ENCODE results near the gene PTPA. TPM values are rescaled to one million over a fixed set of nuclear protein-coding genes. Genes with fewer than 3 reads are reported as not detected.

PTPA gene
- total and polyA plus RNA-seq, 2 donors (not counting 1 experiment from before 2014, with no cell fraction given), result 190 to 203 TPM

- no peaks in the 10 kb centered on the region for H3K9me3 ChIP-seq (ENCODE audit: control insufficient read depth, insufficient read depth, low read depth, low read length)
- H3K27me3 ChIP-seq (ENCODE audit: control insufficient read depth, insufficient read depth, low read length), result no peaks in the 10 kb centered on the region
- H3K4me1 ChIP-seq (ENCODE audit: control insufficient read depth, extremely low read depth, insufficient read depth, low read length), result peaks cover 12% of the 10 kb centered on the region
- H2AFZ ChIP-seq (ENCODE audit: low read length), result no peak overlapping the region
- H3K79me2 ChIP-seq (ENCODE audit: control insufficient read depth, insufficient read depth, low read length), result peaks cover under 1% of the 10 kb centered on the region
- no peak for DNase-seq (ENCODE audit: low read depth in 2 of 2)
- H3K27ac ChIP-seq (ENCODE audit: insufficient read depth, low read length), result no peak overlapping the region
- H4K20me1 ChIP-seq (ENCODE audit: control insufficient read depth, extremely low read depth, insufficient read depth, low read length), result no peaks in the 10 kb centered on the region
- H3K4me3 ChIP-seq (replicated peaks in 1 of 4; ENCODE audit: control extremely low read depth in 1 of 4, insufficient read depth in 1 of 4, low read depth in 3 of 4, low read length in 4 of 4), result no peak overlapping the region
- peaks cover 13% of the 10 kb centered on the region for H3K36me3 ChIP-seq (ENCODE audit: control insufficient read depth, insufficient read depth, low read length)
- H3K4me2 ChIP-seq (ENCODE audit: extremely low read depth, insufficient read depth, low read length), result no peak overlapping the region
- TF ChIP-seq EZH2 (IDR thresholded peaks at IDR 0.05; ENCODE audit: low read length, missing control alignments) (no peak), CTCF (conservative IDR thresholded peaks at IDR 0.05 in 1 of 2, IDR thresholded peaks at IDR 0.05 in 1 of 2; ENCODE audit: low read depth in 1 of 2, low read length in 2 of 2) (no peak)
- no peak overlapping the region for H3K9ac ChIP-seq (ENCODE audit: insufficient read depth, low read length)
Measured at GRCh38 chr9:129124506-129125069, 13.4 kb downstream of the PTPA start.

GRCh38 chr9:129125478-129125877 is 14.3 kb downstream of the PTPA start:
- Histone ChIP-seq H2AFZ (ENCODE audit: low read length) (no peak overlapping the region), H3K36me3 (ENCODE audit: control insufficient read depth, insufficient read depth, low read length) (peaks cover 13% of the 10 kb centered on the region), H3K4me3 (replicated peaks in 1 of 4; ENCODE audit: control extremely low read depth in 1 of 4, insufficient read depth in 1 of 4, low read depth in 3 of 4, low read length in 4 of 4) (no peak overlapping the region), H3K27me3 (ENCODE audit: control insufficient read depth, insufficient read depth, low read length) (no peaks in the 10 kb centered on the region), H4K20me1 (ENCODE audit: control insufficient read depth, extremely low read depth, insufficient read depth, low read length) (no peaks in the 10 kb centered on the region), H3K9me3 (ENCODE audit: control insufficient read depth, insufficient read depth, low read depth, low read length) (no peaks in the 10 kb centered on the region), H3K27ac (ENCODE audit: insufficient read depth, low read length) (no peak overlapping the region), H3K4me1 (ENCODE audit: control insufficient read depth, extremely low read depth, insufficient read depth, low read length) (peaks cover 12% of the 10 kb centered on the region), H3K9ac (ENCODE audit: insufficient read depth, low read length) (no peak overlapping the region), H3K79me2 (ENCODE audit: control insufficient read depth, insufficient read depth, low read length) (no peaks in the 10 kb centered on the region), H3K4me2 (ENCODE audit: extremely low read depth, insufficient read depth, low read length) (no peak overlapping the region)
- TF ChIP-seq CTCF (conservative IDR thresholded peaks at IDR 0.05 in 1 of 2, IDR thresholded peaks at IDR 0.05 in 1 of 2; ENCODE audit: low read depth in 1 of 2, low read length in 2 of 2) (no peak), EZH2 (IDR thresholded peaks at IDR 0.05; ENCODE audit: low read length, missing control alignments) (no peak)
- peak; percentile 90 to 93 for DNase-seq (ENCODE audit: low read depth in 2 of 2)

GRCh38 chr9:129126749-129127618 is 15.8 kb downstream of the PTPA start:
- Histone ChIP-seq H3K27ac (ENCODE audit: insufficient read depth, low read length) (no peak overlapping the region), H4K20me1 (ENCODE audit: control insufficient read depth, extremely low read depth, insufficient read depth, low read length) (no peaks in the 10 kb centered on the region), H3K27me3 (ENCODE audit: control insufficient read depth, insufficient read depth, low read length) (no peaks in the 10 kb centered on the region), H3K9ac (ENCODE audit: insufficient read depth, low read length) (no peak overlapping the region), H3K79me2 (ENCODE audit: control insufficient read depth, insufficient read depth, low read length) (no peaks in the 10 kb centered on the region), H3K9me3 (ENCODE audit: control insufficient read depth, insufficient read depth, low read depth, low read length) (no peaks in the 10 kb centered on the region), H3K36me3 (ENCODE audit: control insufficient read depth, insufficient read depth, low read length) (peaks cover 11% of the 10 kb centered on the region), H3K4me3 (replicated peaks in 1 of 4; ENCODE audit: control extremely low read depth in 1 of 4, insufficient read depth in 1 of 4, low read depth in 3 of 4, low read length in 4 of 4) (no peak overlapping the region), H3K4me2 (ENCODE audit: extremely low read depth, insufficient read depth, low read length) (no peak overlapping the region), H3K4me1 (ENCODE audit: control insufficient read depth, extremely low read depth, insufficient read depth, low read length) (peaks cover 2% of the 10 kb centered on the region), H2AFZ (ENCODE audit: low read length) (no peak overlapping the region)
- no peak for DNase-seq (ENCODE audit: low read depth in 2 of 2)
- TF ChIP-seq CTCF (conservative IDR thresholded peaks at IDR 0.05 in 1 of 2, IDR thresholded peaks at IDR 0.05 in 1 of 2; ENCODE audit: low read depth in 1 of 2, low read length in 2 of 2), result no peak
